Activated B cell treated with CpG ODN at 0.5 μM for 24 hours (primary cell): ENCODE results near the gene TBL2. TPM values are rescaled to one million over a fixed set of nuclear protein-coding genes. Genes with fewer than 3 reads are reported as not detected.

Experiments used
- ATAC-seq: fragments of 200-7000 bp; cut with Tn5 transposase; one replicate; pipeline ENCODE4 v1.10.0; 2021; ENCODE audit warnings: low read depth, mild to moderate bottlenecking, moderate library complexity
- CTCF ChIA-PET: fragments of 350-600 bp; sonication (Branson Sonifier 250); formaldehyde crosslinking; loops from one replicate; lab custom pipeline; 2021; ENCODE audit warnings: antibody characterized with exemption; lab: Charles Lee
- POLR2A ChIA-PET: fragments of 350-600 bp; sonication (Branson Sonifier 250); formaldehyde crosslinking; loops from one replicate; lab custom pipeline; 2021; ENCODE audit warnings: antibody characterized with exemption; lab: Charles Lee
- DNase-seq: peaks from one replicate; pipeline ENCODE4 v3.0.0; 2022
- H3K27ac Mint-ChIP-seq: one replicate; pipeline ENCODE4 v1.8.0; 2020; ENCODE audit warnings: mixed read lengths
- H3K27me3 Mint-ChIP-seq: one replicate; pipeline ENCODE4 v1.8.0; 2021; ENCODE audit warnings: mixed read lengths
- H3K36me3 Mint-ChIP-seq: one replicate; pipeline ENCODE4 v1.8.0; 2021; ENCODE audit warnings: low read depth, mixed read lengths
- H3K4me1 Mint-ChIP-seq: one replicate; pipeline ENCODE4 v1.8.0; 2021; ENCODE audit warnings: mixed read lengths
- H3K4me3 Mint-ChIP-seq: one replicate; pipeline ENCODE4 v1.8.0; 2020; ENCODE audit warnings: mild to moderate bottlenecking, mixed read lengths
- H3K9me3 Mint-ChIP-seq: one replicate; pipeline ENCODE4 v1.8.0; 2020; ENCODE audit warnings: mixed read lengths
- intact Hi-C: fragments of 100-400 bp; cut with micrococcal nuclease; formaldehyde crosslinking; loops from one replicate; pipeline ENCODE4 v1.15.1; 2024
- total RNA-seq: library from RNA; stranded (reverse); gene quantifications from 2 replicates; pipeline ENCODE4 v1.2.3, GENCODE V29; 2022
- TF ChIP-seq, protein P1 (sequence below): fragments of 200-600 bp; IDR thresholded peaks from one replicate; pipeline ENCODE4 v1.8.0; 2022; ENCODE audit warnings: antibody characterized with exemption, mild to moderate bottlenecking

Gene TBL2, protein sequence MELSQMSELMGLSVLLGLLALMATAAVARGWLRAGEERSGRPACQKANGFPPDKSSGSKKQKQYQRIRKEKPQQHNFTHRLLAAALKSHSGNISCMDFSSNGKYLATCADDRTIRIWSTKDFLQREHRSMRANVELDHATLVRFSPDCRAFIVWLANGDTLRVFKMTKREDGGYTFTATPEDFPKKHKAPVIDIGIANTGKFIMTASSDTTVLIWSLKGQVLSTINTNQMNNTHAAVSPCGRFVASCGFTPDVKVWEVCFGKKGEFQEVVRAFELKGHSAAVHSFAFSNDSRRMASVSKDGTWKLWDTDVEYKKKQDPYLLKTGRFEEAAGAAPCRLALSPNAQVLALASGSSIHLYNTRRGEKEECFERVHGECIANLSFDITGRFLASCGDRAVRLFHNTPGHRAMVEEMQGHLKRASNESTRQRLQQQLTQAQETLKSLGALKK
- 26.1 and 33.5 TPM in 2 replicates for total RNA-seq

DNA sequence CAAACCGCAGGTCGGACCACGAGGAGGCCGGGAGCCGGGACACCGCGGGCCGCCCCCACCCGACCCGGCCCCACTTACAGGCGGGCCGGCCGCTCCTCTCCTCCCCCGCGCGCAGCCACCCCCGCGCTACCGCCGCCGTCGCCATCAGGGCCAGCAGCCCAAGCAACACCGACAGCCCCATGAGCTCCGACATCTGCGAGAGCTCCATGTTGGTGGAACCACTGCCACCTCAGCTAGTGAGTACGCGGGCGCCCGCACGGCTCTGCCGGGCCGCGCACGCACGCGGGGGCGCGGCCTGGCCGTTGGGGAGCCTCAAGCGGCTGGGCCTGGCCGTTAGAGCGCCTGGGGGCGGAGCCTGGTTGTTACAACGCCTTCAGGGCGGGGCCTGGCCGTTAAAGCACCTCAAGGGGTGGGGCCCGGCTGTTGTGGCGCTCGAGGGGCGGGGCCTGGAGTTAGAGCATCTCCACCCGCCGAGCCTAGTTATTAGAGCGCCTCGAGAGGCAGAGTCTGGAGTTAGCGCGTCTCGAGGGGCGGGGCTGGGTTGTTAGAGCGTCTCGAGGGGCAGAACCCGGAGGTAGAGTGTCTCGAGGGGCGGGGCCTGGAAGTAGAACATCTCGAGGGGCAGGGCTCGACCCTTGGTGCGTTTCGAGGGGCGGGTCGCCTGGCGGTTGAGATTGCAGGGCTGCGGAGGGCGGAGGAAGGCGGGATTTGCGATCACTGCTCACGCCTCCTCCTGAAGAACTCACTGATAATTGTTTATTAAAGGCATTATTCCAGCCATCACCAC lies at the start of gene TBL2:
Gene TBL2, minus strand, starts transcription at position 238 of the 787 bp plus-strand sequence. Its CDS starts 30 bp downstream, at position 208.
- H3K27me3 Mint-ChIP-seq = no peaks in the 10 kb centered on the region
- H3K27ac Mint-ChIP-seq = peak within 1 kb of the TSS; percentile 92
- ChIA-PET CTCF (no interaction called here), POLR2A (interaction anchor here (1.2 to 5.5 kb wide), 5 partner anchors 13 to 160 kb away, joined by 3 to 59 read pairs (median 10); partner anchors contain the start of genes ABHD11, BAZ1B and BCL7B)
- TF ChIP-seq, protein P1, sequence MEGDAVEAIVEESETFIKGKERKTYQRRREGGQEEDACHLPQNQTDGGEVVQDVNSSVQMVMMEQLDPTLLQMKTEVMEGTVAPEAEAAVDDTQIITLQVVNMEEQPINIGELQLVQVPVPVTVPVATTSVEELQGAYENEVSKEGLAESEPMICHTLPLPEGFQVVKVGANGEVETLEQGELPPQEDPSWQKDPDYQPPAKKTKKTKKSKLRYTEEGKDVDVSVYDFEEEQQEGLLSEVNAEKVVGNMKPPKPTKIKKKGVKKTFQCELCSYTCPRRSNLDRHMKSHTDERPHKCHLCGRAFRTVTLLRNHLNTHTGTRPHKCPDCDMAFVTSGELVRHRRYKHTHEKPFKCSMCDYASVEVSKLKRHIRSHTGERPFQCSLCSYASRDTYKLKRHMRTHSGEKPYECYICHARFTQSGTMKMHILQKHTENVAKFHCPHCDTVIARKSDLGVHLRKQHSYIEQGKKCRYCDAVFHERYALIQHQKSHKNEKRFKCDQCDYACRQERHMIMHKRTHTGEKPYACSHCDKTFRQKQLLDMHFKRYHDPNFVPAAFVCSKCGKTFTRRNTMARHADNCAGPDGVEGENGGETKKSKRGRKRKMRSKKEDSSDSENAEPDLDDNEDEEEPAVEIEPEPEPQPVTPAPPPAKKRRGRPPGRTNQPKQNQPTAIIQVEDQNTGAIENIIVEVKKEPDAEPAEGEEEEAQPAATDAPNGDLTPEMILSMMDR = no peak
- DNase-seq (peak; percentile 97), ATAC-seq (peak; percentile 89)
- H3K36me3 Mint-ChIP-seq = peaks cover 18% of the 10 kb centered on the region
- H3K9me3 Mint-ChIP-seq = no peaks in the 10 kb centered on the region
- intact Hi-C loops = loop anchor here (1.0 to 2.0 kb wide), 7 partner anchors 12 to 160 kb away; partner anchors contain the start of genes ABHD11, BAZ1B, BCL7B and BUD23
- H3K4me3 Mint-ChIP-seq = peak within 1 kb of the TSS; percentile 90
- H3K4me1 Mint-ChIP-seq = peaks cover 22% of the 10 kb centered on the region

DNA sequence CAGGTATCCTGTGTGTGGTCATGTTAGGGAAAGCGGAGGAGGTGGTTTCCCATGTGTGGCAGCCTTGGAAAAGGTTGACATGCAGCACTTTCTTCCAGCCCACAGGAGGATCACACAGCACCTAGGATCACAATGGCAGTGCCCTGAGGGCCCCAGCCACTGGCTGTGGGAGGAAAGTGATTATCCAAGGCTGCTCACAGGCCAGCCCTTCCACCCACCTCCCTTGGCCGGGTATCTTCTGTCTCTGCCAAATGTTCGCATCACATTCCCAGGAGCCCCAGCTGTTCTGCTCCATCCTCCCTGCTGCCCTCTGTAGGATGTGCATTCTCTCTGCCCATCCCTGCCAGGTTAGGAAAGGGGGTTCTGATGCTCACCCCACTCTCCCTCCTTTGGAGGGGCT lies 48.4 kb upstream of the TBL2 start:
- H3K27me3 Mint-ChIP-seq = peaks cover 41% of the 10 kb centered on the region
- no peaks in the 10 kb centered on the region for H3K9me3 Mint-ChIP-seq
- peaks cover 11% of the 10 kb centered on the region for H3K4me1 Mint-ChIP-seq
- CTCF ChIA-PET = no interaction called here
- H3K27ac Mint-ChIP-seq = no peak overlapping the region
- POLR2A ChIA-PET = no interaction called here
- no peak overlapping the region for H3K4me3 Mint-ChIP-seq
- DNase-seq = no peak
- H3K36me3 Mint-ChIP-seq = no peaks in the 10 kb centered on the region
- TF ChIP-seq, protein P1 = no peak
- no peak for ATAC-seq
- intact Hi-C loops = no loop called here

DNA sequence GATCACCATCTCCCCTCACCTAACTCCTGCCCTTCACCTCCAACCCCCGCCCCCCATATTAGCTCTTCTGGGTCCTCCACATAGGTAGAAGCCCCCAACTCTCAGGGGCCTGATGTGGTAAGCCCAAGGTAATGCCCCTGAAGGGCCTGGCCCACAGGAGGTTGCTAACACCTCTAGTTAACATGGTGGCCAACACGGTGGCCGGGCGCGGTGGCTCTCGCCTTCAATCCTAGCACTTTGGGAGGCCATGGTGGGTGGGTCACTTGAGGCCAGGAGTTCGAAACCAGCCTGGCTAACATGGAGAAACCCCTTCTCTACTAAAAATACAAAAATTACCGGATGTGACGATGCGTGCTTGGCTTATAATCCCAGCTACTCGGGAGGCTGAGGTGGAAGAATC lies 46.9 kb upstream of the TBL2 start:
- intact Hi-C loops = no loop called here
- no peak overlapping the region for H3K4me3 Mint-ChIP-seq
- TF ChIP-seq, protein P1 = no peak
- ATAC-seq = no peak
- DNase-seq = no peak
- H3K27ac Mint-ChIP-seq = no peak overlapping the region
- H3K4me1 Mint-ChIP-seq = peaks cover 11% of the 10 kb centered on the region
- no peaks in the 10 kb centered on the region for H3K36me3 Mint-ChIP-seq
- H3K27me3 Mint-ChIP-seq = peaks cover 40% of the 10 kb centered on the region
- ChIA-PET CTCF (no interaction called here), POLR2A (no interaction called here)
- H3K9me3 Mint-ChIP-seq = no peaks in the 10 kb centered on the region

DNA sequence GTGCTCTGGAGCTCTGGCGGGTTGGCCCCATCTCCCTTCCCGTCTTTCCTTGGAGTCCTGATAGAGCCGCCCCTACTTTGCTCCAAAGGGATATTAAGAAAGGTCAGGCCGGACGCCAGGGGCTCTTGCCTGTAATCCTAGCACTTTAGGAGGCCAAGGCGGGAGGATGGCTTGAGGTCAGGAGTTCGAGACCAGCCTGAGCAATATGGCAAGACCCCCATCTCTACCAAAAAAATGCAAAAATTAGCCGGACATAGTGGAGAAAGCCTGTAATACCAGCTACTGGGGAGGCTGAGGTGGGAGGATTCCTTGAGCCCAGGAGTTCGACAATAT lies 46.3 kb upstream of the TBL2 start:
- H3K36me3 Mint-ChIP-seq = no peaks in the 10 kb centered on the region
- H3K9me3 Mint-ChIP-seq = no peaks in the 10 kb centered on the region
- CTCF ChIA-PET = no interaction called here
- DNase-seq (no peak), ATAC-seq (no peak)
- intact Hi-C loops = no loop called here
- H3K4me3 Mint-ChIP-seq = peak overlapping the region; percentile 15
- no peak overlapping the region for H3K27ac Mint-ChIP-seq
- TF ChIP-seq, protein P1 = no peak
- peaks cover 43% of the 10 kb centered on the region for H3K27me3 Mint-ChIP-seq
- POLR2A ChIA-PET = no interaction called here
- H3K4me1 Mint-ChIP-seq = peaks cover 11% of the 10 kb centered on the region
